ENCODE measurements around the gene RELN. TPM values are rescaled to one million over a fixed set of nuclear protein-coding genes. Genes with fewer than 3 reads are reported as not detected.

RELN gene
- total and polyA plus RNA-seq, 2 of the 13 experiments (the other 11 are each of a cell fraction or from before 2014, with no cell fraction given): 315 to 332 TPM

- TF ChIP-seq CREM (IDR thresholded peaks at IDR 0.05): peak; percentile 49
- no peak for TF ChIP-seq CREM (CRISPR knock-in tag; IDR thresholded peaks at IDR 0.05)
- no peak for TF ChIP-seq ZNF432 (CRISPR knock-in tag; IDR thresholded peaks at IDR 0.05; ENCODE audit: borderline replicate concordance)
- no peak for TF ChIP-seq ZBTB1 (CRISPR knock-in tag; IDR thresholded peaks at IDR 0.05; ENCODE audit: borderline replicate concordance)
- no peak for TF ChIP-seq ZNF672 (CRISPR knock-in tag; IDR thresholded peaks at IDR 0.05)
- TF ChIP-seq MIER3 (CRISPR knock-in tag; IDR thresholded peaks at IDR 0.05; ENCODE audit: borderline replicate concordance): no peak
- no peak for TF ChIP-seq PITX1 (CRISPR knock-in tag; IDR thresholded peaks at IDR 0.05)
- TF ChIP-seq NFAT5 (CRISPR knock-in tag; IDR thresholded peaks at IDR 0.05): no peak
- TF ChIP-seq EP300 (IDR thresholded peaks at IDR 0.05; ENCODE audit: low read depth in 2 of 2, low read length in 2 of 2): peak in 1 of 2 experiments; percentile 42; a peak in 2 of 4 replicates
- TF ChIP-seq EP300 (CRISPR knock-in tag; IDR thresholded peaks at IDR 0.05; ENCODE audit: borderline replicate concordance): no peak
- TF ChIP-seq ZNF839 (CRISPR knock-in tag; IDR thresholded peaks at IDR 0.05; ENCODE audit: borderline replicate concordance): no peak
- TF ChIP-seq MYC (CRISPR knock-in tag; IDR thresholded peaks at IDR 0.05; ENCODE audit: borderline replicate concordance): no peak
- 0 out of 2 replicates have a peak, but pooled peaks have one; percentile 63 for TF ChIP-seq HOMEZ (CRISPR knock-in tag; IDR thresholded peaks at IDR 0.05; ENCODE audit: low read depth)
- TF ChIP-seq ZNF570 (CRISPR knock-in tag; IDR thresholded peaks at IDR 0.05; ENCODE audit: borderline replicate concordance): no peak
- TF ChIP-seq RCOR2 (CRISPR knock-in tag; IDR thresholded peaks at IDR 0.05): peak; percentile 63; the same call in 1 of the 2 replicates
- no peak; the same call in 1 of the 2 replicates for TF ChIP-seq ELF3 (CRISPR knock-in tag; IDR thresholded peaks at IDR 0.05)
- no peak for TF ChIP-seq ZNF615 (CRISPR knock-in tag; IDR thresholded peaks at IDR 0.05; ENCODE audit: borderline replicate concordance)
- TF ChIP-seq HOXA3 (CRISPR knock-in tag; IDR thresholded peaks at IDR 0.05): no peak
- TF ChIP-seq MAZ (IDR thresholded peaks at IDR 0.05; ENCODE audit: borderline replicate concordance, low read depth, low read length): no peak
- TF ChIP-seq MAZ (CRISPR knock-in tag; IDR thresholded peaks at IDR 0.05; ENCODE audit: low read depth): no peak
- TF ChIP-seq PBX2 (CRISPR knock-in tag; IDR thresholded peaks at IDR 0.05): no peak
- no peak for TF ChIP-seq ZFP36L2 (CRISPR knock-in tag; IDR thresholded peaks at IDR 0.05)
- no peak for TF ChIP-seq CENPBD1 (CRISPR knock-in tag; IDR thresholded peaks at IDR 0.05; ENCODE audit: borderline replicate concordance, low read depth)
Observed at GRCh38 chr7:104010052-104010909, 20.8 kb upstream of the RELN start (continued).
